ENCODE data around the gene BTBD19.
A peak's percentile ranks its signal among the peaks of the same experiment; 100 is the strongest.
"Not testable (repeated sequence)": the region's sequence is repeated elsewhere in the genome, so short reads cannot be mapped to it uniquely, and the experiment has no call there.

BTBD19 gene

GRCh38 chr1:44788120-44788860, 20.0 kb upstream of the BTBD19 start, which contains the start of gene BEST4:
BEST4 (minus strand) TSS chr1:44788170; CDS start chr1:44787705, 465 bp downstream.
- no peak for DNase-seq (ENCODE audit: low read depth)
- TF ChIP-seq, protein P1, sequence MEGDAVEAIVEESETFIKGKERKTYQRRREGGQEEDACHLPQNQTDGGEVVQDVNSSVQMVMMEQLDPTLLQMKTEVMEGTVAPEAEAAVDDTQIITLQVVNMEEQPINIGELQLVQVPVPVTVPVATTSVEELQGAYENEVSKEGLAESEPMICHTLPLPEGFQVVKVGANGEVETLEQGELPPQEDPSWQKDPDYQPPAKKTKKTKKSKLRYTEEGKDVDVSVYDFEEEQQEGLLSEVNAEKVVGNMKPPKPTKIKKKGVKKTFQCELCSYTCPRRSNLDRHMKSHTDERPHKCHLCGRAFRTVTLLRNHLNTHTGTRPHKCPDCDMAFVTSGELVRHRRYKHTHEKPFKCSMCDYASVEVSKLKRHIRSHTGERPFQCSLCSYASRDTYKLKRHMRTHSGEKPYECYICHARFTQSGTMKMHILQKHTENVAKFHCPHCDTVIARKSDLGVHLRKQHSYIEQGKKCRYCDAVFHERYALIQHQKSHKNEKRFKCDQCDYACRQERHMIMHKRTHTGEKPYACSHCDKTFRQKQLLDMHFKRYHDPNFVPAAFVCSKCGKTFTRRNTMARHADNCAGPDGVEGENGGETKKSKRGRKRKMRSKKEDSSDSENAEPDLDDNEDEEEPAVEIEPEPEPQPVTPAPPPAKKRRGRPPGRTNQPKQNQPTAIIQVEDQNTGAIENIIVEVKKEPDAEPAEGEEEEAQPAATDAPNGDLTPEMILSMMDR (IDR thresholded peaks at IDR 0.05; ENCODE audit: low read depth, low read length, missing control alignments) = no peak
- H3K4me3 ChIP-seq (ENCODE audit: low read depth, low read length) = no peak within 1 kb of the TSS

- no peak for DNase-seq (ENCODE audit: low read depth)
- no peak overlapping the region for H3K4me3 ChIP-seq (ENCODE audit: low read depth, low read length)
- TF ChIP-seq, protein P1 (IDR thresholded peaks at IDR 0.05; ENCODE audit: low read depth, low read length, missing control alignments) = no peak
These were observed 17.1 kb upstream of the BTBD19 start for GRCh38 chr1:44790968-44791801.

DNA sequence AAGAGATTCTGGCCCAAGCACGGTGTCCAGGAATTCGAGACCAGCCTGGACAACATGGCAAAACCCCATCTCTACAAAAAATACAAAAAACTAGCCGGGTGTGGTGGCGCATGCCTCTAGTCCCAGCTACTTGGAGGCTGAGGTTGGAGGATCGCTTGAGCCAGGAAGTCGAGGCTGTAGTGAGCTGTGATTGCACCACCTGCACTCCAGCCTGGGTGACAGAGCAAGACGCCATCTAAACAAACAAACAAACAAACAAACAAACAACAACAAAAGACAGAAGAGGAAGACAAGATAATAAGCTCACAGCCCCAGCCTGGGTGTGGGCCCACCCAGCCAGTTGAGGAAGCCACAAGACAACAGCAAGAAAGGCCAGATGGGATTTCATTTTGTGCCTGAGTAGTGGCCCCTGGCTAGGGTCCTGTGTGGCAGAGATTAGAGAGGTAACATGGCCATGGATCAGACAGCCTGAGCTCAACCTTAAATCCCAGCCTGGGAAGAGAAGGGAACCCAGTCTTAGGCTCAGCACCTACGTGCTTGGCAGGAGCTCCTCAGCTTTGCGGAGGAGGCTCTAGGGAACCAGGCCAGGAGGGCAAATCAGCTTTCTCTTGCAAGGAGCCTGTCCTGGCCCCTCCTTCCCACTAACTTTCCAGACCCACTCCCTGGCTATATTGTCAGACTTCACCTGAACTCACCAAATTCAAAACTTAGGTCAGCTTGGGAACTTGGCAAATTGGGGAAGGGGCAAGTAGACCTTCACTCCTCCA, 15.4 kb upstream of the BTBD19 start:
- TF ChIP-seq, protein P1 (IDR thresholded peaks at IDR 0.05; ENCODE audit: low read depth, low read length, missing control alignments) = no peak
- DNase-seq (ENCODE audit: low read depth) = no peak
- H3K4me3 ChIP-seq (ENCODE audit: low read depth, low read length) = no peak overlapping the region

- not testable (repeated sequence) for DNase-seq (ENCODE audit: low read depth); H3K4me3 ChIP-seq (ENCODE audit: low read depth, low read length)
These were observed 10.4 kb upstream of the BTBD19 start for GRCh38 chr1:44797886-44798285.

DNA sequence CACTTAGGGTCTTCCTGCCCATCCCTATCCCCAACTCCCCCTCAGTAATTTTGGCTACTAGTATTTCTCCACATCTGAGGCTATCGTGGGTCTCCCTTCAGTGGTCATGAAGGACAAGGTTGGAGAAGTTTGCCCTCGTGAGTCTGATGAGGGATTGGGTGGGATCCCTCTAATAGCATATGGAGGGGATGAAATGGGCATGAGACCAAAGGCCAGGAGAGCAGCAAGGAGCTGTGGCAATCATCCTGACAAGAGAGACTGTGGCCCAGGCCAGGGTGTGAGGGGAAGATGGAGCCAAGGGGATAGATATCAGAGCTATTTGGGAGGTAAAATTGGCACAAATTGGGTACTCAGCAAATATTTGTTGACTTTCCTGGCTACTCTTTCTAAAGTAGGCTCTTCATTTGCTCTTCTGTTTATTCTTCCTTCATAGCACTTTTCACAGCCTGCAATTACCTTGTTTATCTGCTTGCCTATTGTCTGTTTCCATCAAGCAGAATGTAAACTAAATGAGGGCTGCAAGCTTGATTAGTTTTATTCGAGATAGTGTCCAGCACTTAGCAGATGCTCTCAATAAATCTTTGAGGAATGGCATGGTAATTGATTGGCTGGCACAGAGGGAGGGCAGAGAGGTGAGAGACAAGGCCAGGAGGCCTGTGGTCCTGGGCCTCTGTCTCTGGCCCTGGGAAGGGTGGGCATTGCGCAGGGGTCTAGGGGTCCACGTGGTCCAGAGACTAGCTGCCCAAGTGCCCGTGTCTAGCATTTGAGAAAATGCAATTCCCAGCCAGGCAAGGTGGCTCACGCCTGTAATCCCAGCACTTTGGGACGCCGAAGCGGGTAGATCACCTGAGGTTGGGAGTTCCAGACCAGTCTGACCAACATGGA, 9.6 kb upstream of the BTBD19 start:
- H3K4me3 ChIP-seq (ENCODE audit: low read depth, low read length) = no peak overlapping the region
- TF ChIP-seq, protein P1 (IDR thresholded peaks at IDR 0.05; ENCODE audit: low read depth, low read length, missing control alignments) = no peak
- DNase-seq (ENCODE audit: low read depth) = no peak

GRCh38 chr1:44799770-44800584, 8.3 kb upstream of the BTBD19 start, which contains the start of gene PLK3:
PLK3 (plus strand) TSS chr1:44800377; CDS start chr1:44800464, 87 bp downstream.
- H3K4me3 ChIP-seq (ENCODE audit: low read depth, low read length) = peak within 1 kb of the TSS; percentile 93
- DNase-seq (ENCODE audit: low read depth) = peak; percentile 92
- TF ChIP-seq, protein P1 (IDR thresholded peaks at IDR 0.05; ENCODE audit: low read depth, low read length, missing control alignments) = peak; percentile 78
